Stimulated activated CD4-positive, alpha-beta T cell treated with anti-CD3 and anti-CD28 coated beads, Interleukin-4, amount 100 ng/mL, for 48 hours (primary cell): ENCODE data around the gene ZNG1A.
"Not testable (repeated sequence)": the region's sequence is repeated elsewhere in the genome, so short reads cannot be mapped to it uniquely, and the experiment has no call there.

Experiments used
- DNase-seq, 2 donors: peaks; one replicate each; pipeline ENCODE4 v3.0.0-alpha.2; 2020; ENCODE audit warnings: low read depth in 2 of 2

Gene ZNG1A

DNA sequence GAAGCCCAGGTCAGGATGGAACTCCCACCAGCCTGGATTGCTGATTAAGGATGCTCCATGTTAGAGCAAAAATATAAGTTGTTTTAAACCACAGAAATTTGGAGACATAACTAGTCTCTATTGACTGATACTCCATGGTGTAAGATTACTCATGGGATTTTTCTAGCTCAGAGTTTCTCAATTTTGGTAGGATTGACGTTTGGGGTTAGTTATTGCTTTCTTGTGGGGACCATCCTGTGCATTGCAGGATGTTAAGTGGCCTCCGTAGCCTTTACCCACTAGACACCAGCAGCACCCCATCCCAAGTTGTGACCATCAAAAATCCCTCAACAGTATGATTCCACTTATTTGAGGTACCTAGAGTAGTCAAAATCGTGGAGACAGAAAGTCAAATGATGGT is 80.1 kb downstream of the ZNG1A start:
- not testable (repeated sequence) for DNase-seq

DNA sequence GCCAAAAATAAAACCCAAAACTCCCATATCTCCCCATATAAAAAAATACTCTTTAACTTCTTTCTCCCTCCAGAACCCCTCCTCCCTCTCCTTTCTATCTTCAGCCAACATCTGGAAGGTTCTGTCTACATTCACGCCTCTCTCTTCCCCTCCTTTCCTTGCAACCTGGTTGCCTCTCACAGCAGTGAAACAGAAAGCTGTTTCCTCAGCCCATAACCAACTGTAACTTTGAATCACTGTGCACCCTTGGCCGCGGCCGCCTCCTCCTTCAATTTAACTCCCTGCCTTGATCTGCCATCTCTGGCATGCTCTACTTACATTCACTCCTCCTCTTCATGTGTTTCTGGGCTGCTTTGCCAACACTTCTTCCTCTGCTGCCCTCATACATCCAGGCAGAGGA is 83.9 kb downstream of the ZNG1A start:
- not testable (repeated sequence) for DNase-seq

DNA sequence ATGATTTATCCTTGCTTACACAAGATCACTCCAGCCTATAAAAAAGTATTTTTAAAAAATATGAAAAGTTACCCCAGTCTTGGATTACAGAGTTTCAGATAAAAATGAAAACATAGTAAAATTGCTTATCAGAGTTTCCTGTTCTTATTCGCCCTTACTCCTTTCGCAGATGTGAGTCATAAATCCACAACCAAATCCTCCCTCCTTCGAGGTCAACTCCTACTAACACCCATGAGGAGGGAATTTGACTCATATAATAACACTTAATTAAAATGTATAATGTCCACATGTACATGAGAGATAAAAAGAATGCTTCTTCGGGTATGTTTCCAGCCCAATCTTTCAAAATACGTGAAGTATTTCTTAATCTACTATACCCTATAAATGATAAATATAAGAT is 84.5 kb downstream of the ZNG1A start:
- not testable (repeated sequence) for DNase-seq

DNA sequence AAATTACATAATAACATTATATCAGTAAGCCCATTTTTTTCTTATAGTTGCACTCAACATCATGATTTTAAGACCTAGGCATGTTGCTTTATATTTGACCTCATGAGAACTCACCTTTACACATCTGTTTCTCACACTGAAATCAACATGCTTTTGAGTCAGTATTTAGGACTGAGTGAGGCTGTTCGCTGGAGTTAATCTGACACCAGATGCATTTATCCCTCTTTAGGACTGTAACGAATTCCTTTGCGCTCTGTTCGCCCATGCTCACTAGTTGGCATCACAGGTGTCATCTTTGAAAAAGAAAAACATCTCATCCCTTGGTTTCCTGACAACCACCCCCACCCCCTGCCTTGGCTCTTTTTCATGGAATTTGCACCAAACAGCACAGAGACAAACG is 84.9 kb downstream of the ZNG1A start:
- DNase-seq: not testable (repeated sequence)

DNA sequence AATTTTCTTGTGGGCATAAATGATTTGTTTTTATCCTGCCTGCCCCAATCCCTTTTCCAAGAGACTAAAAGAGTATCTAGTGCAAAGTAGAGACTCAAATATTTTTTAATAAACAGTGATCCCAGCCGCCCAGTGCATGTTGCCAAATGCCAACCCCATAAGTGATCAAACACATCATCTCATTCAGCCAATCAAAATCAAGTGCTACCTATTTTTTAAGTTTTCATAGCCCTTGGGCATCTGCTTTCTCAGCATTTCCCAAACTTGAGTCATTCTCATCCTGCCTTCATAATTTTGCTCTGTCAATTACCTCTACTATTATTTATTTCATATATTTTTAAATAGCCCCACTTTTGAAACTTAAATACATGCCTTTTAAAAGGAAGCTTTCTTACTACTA is 88.0 kb downstream of the ZNG1A start:
- DNase-seq: not testable (repeated sequence)

DNA sequence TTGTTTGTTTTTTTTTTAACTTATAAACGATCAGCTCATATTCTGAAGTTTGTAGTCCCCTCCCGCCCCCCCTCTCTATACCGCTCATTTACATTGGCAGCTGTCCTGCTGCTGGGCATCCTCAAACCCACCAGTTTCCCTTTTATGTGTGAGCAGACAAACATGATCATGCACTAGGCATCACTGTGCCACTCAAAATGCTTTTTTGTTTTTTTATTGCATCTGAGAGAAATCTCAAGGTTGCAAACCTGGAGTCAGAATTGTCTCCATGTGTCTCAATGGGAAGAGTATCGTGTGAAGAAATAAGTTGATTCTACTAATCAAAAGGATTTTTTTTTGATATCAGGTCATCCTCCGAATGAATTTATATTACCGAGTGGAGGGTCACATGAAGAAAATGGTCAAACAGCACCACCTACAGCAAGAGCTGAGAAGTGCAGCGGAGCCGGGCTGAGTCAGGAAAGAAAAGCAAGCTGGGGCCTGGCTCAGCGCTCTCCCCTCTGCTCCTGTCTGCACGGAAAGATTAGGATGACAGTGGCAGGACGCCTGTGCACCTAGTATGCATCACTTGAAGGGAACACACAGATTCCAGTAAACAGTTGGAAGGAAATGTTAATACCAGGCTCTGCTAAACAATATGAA is 90.3 kb downstream of the ZNG1A start:
- DNase-seq: not testable (repeated sequence)

DNA sequence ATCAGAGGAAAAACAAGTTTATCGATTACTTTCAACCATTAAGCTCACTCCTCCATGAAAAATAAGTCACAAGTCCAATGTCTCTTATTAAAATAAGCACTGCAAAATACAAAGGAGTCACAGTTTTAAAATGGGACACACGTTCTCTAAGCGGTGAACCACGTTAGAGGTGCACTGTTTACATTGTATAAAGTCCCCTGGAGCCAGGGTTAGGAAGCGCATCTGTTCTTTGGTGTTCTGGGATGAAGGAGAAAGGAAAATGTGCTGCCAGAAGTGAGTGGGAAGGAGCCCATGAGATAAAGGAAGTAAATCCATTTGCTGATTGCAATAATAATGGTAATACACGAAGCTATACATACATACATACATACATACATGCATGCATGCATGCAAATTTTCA is 91.0 kb downstream of the ZNG1A start:
- DNase-seq: not testable (repeated sequence)

DNA sequence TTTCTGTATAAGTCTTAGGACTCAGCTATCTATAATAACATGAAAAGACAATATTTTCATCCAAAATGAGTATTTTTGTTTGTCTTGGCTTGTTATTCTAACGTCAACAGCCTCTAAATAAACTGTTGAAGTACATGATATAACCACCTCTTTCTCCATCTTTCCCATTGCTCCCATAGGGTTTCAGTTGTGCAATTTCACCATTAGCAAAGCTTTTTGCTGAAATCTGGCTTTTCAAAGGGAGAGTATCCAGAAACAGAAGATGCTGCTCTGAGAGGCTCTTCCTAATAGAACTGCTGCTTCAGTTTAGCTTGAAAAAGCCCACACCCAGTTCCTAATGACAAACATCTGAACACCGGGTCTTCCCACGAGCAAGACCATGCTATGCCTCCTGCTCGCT is 91.8 kb downstream of the ZNG1A start:
- not testable (repeated sequence) for DNase-seq

DNA sequence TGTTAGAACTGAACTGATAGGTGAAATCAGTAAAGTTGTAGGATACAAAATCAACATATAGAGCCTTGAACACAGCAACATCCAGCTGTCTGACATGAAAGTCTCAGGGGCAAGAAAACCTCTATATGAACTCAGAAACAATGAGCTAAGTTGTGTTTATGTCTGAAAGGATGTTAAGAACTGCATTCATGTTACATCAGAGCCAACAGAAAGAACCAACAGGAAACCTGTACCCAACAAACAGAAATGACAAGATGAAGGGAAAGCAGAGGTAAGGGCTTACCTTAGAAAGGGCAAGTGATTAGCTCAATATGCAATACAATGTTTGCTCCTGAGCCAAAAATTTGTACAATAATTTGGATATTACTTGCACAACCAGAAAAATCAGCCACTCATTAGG is 92.2 kb downstream of the ZNG1A start:
- not testable (repeated sequence) for DNase-seq

DNA sequence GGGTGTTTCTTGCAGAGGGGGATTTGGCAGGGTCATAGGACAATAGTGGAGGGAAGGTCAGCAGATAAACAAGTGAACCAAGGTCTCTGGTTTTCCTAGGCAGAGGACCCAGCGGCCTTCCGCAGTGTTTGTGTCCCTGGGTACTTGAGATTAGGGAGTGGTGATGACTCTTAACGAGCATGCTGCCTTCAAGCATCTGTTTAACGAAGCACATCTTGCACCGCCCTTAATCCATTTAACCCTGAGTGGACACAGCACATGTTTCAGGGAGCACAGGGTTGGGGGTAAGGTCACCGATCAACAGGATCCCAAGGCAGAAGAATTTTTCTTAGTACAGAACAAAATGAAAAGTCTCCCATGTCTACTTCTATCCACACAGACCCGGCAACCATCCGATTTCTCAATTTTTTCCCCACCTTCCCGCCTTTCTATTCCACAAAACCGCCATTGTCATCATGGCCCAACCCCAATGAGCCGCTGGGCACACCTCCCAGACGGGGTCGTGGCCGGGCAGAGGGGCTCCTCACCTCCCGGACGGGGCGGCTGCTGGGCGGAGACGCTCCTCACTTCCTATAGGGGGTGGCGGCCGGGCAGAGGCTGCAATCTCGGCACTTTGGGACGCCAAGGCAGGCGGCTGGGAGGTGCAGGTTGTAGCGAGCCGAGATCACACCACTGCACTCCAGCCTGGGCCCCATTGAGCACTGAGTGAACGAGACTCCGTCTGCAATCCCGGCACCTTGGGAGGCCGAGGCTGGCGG is 95.7 kb downstream of the ZNG1A start:
- DNase-seq: not testable (repeated sequence)

DNA sequence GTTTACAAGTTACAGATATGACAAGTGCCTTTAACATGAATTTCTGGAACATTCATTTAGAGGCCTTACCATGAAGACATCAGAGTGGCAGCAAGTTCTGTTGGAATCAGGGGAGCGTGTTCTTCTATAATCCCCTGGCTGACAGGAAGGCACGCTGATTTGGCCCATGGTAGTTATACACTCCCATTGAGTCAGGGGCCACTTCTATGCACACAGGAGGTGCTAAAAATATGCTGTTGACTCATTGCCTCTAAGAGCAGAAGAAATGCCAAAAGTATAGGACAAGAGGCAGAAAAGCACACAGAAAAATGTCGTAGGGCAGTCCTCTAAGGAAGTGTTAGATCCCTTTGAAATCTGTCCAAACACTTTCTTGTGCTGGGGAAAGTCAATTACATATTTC is 100.5 kb downstream of the ZNG1A start:
- not testable (repeated sequence) for DNase-seq

DNA sequence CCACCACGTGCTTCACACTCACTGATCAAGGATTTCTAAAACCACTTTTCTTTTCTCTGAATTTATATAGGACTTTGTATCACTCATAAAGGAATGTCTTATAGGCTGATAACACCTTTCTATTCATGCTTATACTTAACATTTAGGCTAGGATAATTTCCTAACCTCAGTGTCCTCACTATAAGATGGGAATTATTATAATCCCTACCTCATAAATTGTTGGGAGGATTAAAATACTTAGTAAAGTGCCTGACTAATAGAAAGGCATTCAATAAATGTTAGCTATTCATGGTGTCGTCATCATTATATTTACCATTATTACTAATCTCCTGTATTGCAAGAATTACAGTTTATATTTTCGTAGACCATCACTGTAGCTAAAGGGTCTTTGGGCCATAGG is 102.5 kb downstream of the ZNG1A start:
- not testable (repeated sequence) for DNase-seq

DNA sequence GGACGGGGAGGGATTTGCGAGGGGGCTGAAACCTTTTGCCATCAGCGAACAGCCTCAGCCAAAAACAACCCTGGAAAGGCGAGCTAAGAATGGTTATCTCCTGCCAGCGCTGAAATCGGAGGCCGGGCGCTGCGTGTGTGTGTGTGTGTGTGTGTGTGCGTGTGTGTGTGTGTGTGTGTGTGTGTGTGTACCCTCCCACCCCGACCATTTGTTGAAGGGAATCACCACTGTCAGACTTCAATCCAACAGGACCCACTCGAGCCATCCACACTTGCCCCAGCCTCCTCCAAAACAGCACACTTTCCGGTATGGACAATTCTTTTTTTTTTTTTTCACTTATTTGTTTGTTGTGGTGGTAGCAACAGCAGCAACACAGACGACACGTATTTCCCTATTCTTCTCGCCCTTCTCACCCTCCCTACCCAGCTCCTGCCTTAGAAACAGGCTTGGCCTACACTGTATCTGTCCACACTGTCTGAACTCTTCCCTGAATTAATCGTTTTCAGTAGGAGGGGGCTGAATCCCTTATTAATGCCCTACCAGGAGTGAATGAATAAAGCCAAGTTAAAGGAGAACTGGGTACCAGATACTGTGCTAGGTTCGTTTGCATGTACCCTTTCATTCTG is 104.8 kb downstream of the ZNG1A start:
- DNase-seq: not testable (repeated sequence)

DNA sequence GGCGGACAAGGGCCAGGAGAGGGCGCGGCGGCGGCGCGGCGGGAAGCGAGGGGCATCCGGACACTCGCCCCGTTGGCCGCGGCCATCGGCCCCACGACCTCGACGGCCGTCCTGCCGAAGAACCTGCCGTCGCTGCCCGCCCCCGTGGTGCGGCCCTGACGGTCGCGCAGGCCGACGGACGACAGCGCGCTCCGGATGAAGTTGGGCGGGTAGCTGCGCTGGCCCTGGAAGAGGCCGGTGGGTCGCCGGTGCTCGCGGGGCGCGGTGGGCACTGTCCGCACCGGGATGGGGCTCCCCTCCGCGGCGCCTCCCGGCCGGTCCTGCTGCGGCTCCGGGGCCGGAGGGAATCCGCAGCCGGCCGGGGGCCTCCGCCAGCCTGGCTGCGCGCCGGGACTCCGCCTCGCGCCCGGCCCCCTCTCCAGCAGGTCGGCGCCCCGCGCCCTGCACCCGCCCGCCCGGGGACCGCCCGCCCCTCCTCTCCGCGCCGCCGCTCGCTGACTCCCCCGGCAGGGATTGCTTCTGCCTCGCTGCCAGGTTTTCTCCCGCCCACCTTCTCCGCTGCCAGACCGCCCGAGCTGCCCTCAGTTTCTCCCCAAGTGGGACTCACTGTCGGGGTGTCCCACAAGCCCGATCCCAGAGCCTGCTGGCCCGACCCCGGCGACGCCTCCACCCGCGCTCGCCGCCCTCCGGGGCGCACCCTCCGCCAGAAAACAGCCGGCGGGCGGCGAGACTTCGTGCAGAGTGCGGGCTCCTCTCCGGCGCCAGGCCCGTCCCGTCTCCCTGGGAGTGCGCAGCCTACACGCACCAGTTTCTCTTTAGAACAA is 105.6 kb downstream of the ZNG1A start:
- DNase-seq: peak in 1 of 2 donors; percentile 4
